Neuronal stem cell (in vitro differentiated cells): ENCODE results near the gene BAG2.

Experiments used
- DNase-seq: peaks from one replicate; pipeline ENCODE4 v3.0.0-alpha.2; 2013; ENCODE audit warnings: low spot score
- H2AFZ ChIP-seq: one replicate; pipeline ENCODE4 v1.6.1; 2013; ENCODE audit warnings: mild to moderate bottlenecking, low read length, inconsistent platforms
- H2AK5ac ChIP-seq: 2 replicates; pipeline ENCODE4 v1.6.1; 2013; ENCODE audit warnings: low read depth, mild to moderate bottlenecking, inconsistent platforms, low read length, moderate library complexity, mixed read lengths
- H2BK120ac ChIP-seq: 2 replicates; pipeline ENCODE4 v1.6.1; 2013; ENCODE audit warnings: low read depth, mild to moderate bottlenecking, inconsistent platforms, low read length, moderate library complexity, mixed read lengths
- H2BK12ac ChIP-seq: one replicate; pipeline ENCODE4 v1.6.1; 2013; ENCODE audit warnings: low read length, inconsistent platforms
- H2BK15ac ChIP-seq: 2 replicates; pipeline ENCODE4 v1.6.1; 2013; ENCODE audit warnings: mild to moderate bottlenecking, low read length, inconsistent platforms, mixed read lengths
- H2BK5ac ChIP-seq: one replicate; pipeline ENCODE4 v1.6.1; 2013; ENCODE audit warnings: inconsistent platforms, mild to moderate bottlenecking, low read length, moderate library complexity
- H3K14ac ChIP-seq: one replicate; pipeline ENCODE4 v1.6.1; 2013; ENCODE audit warnings: low read length, inconsistent platforms
- H3K18ac ChIP-seq: 2 replicates; pipeline ENCODE4 v1.6.1; 2013; ENCODE audit warnings: low read length, inconsistent platforms
- H3K23ac ChIP-seq: 2 replicates; pipeline ENCODE4 v1.6.1; 2013; ENCODE audit warnings: low read depth, mild to moderate bottlenecking, mixed read lengths, low read length, inconsistent platforms; ENCODE audit not compliant: poor library complexity
- H3K27ac ChIP-seq: replicated peaks from 3 replicates; pipeline ENCODE4 v1.5.1; 2013; ENCODE audit warnings: low read length, inconsistent platforms
- H3K27me3 ChIP-seq, 3 experiments: 2 replicates each; pipeline ENCODE4 v1.6.1; 2013; ENCODE audit warnings: low read length in 3 of 3, mild to moderate bottlenecking in 2 of 3, inconsistent platforms in 1 of 3, low read depth in 1 of 3, mixed read lengths in 1 of 3, moderate library complexity in 1 of 3; ENCODE audit not compliant: control insufficient read depth in 3 of 3, insufficient read depth in 3 of 3
- H3K36me3 ChIP-seq, 2 donors: replicated peaks in 1 of 2; 2 replicates each; pipeline ENCODE4 v1.6.1; 2013; ENCODE audit warnings: low read length in 2 of 2; ENCODE audit not compliant: control insufficient read depth in 2 of 2, insufficient read depth in 2 of 2
- H3K4ac ChIP-seq: 2 replicates; pipeline ENCODE4 v1.6.1; 2013; ENCODE audit warnings: inconsistent platforms, mild to moderate bottlenecking, low read length, moderate library complexity
- H3K4me1 ChIP-seq, 2 donors: 1 replicate in 1 of 2; 2 replicates in 1 of 2; pipeline ENCODE4 v1.6.1; 2013; ENCODE audit warnings: low read length in 2 of 2, low read depth in 1 of 2; ENCODE audit not compliant: control insufficient read depth in 2 of 2, insufficient read depth in 1 of 2
- H3K4me2 ChIP-seq: one replicate; pipeline ENCODE4 v1.6.1; 2013; ENCODE audit warnings: mild to moderate bottlenecking, low read length, inconsistent platforms; ENCODE audit not compliant: insufficient read depth, poor library complexity, severe bottlenecking
- H3K4me3 ChIP-seq, 2 donors: 2 replicates each; pipeline ENCODE4 v1.5.1; 2013; ENCODE audit warnings: low read length in 2 of 2, mild to moderate bottlenecking in 2 of 2, inconsistent platforms in 1 of 2, moderate library complexity in 1 of 2
- H3K79me1 ChIP-seq: one replicate; pipeline ENCODE4 v1.6.1; 2013; ENCODE audit warnings: low read depth, mild to moderate bottlenecking, inconsistent platforms, low read length, moderate library complexity
- H3K9ac ChIP-seq: one replicate; pipeline ENCODE4 v1.6.1; 2013; ENCODE audit warnings: mild to moderate bottlenecking, low read depth, low read length, inconsistent platforms; ENCODE audit not compliant: poor library complexity
- H3K9me3 ChIP-seq, 2 donors: replicated peaks in 1 of 2; 2 replicates each; pipeline versions ENCODE3 to v1.6.1; 2013; ENCODE audit warnings: low read length in 2 of 2, mild to moderate bottlenecking in 2 of 2, inconsistent platforms in 1 of 2, low read depth in 1 of 2, mixed read lengths in 1 of 2, moderate library complexity in 1 of 2; ENCODE audit not compliant: control insufficient read depth in 2 of 2, insufficient read depth in 1 of 2
- H4K8ac ChIP-seq: one replicate; pipeline ENCODE4 v1.6.1; 2013; ENCODE audit warnings: low read depth, mild to moderate bottlenecking, inconsistent platforms, low read length, moderate library complexity
- H4K91ac ChIP-seq: one replicate; pipeline ENCODE4 v1.6.1; 2013; ENCODE audit warnings: low read length, low read depth, mild to moderate bottlenecking, inconsistent platforms; ENCODE audit not compliant: poor library complexity
- WGBS, 2 donors: extraction: QIAGEN DNeasy Blood & Tissue Kit; methylation state at CpG; one replicate each; pipeline ENCODE4 v1.1.7; 2013; ENCODE audit warnings: missing lambda C conversion rate in 2 of 2, mixed read lengths in 1 of 2; ENCODE audit not compliant: insufficient read length in 2 of 2, insufficient replicate concordance in 1 of 2; ENCODE audit errors: extremely low coverage in 2 of 2; 5-methylcytosine and 5-hydroxymethylcytosine counted together

Gene BAG2

GRCh38 chr6:57134954-57135353, 37.2 kb upstream of the BAG2 start:
- no peak overlapping the region for H2BK15ac ChIP-seq
- no peak overlapping the region for H3K18ac ChIP-seq
- no peak overlapping the region for H2AK5ac ChIP-seq
- no peak overlapping the region for H4K91ac ChIP-seq
- H3K14ac ChIP-seq: no peak overlapping the region
- H3K4me1 ChIP-seq: no peaks in the 10 kb centered on the region
- H2BK120ac ChIP-seq: no peak overlapping the region
- H4K8ac ChIP-seq: no peak overlapping the region
- no peak overlapping the region for H2BK5ac ChIP-seq
- no peak for DNase-seq
- no peak overlapping the region for H2BK12ac ChIP-seq
- no peak overlapping the region for H3K4me3 ChIP-seq
- WGBS, 2 donors: no CpG with 5 or more reads among the region's 1 CpG
- H3K79me1 ChIP-seq: no peaks in the 10 kb centered on the region
- H3K4ac ChIP-seq: no peak overlapping the region
- H3K4me2 ChIP-seq: no peak overlapping the region
- H3K27ac ChIP-seq: no peak overlapping the region
- H3K9me3 ChIP-seq: no peaks in the 10 kb centered on the region
- H2AFZ ChIP-seq: no peak overlapping the region
- H3K27me3 ChIP-seq: no peaks in the 10 kb centered on the region
- H3K23ac ChIP-seq: no peak overlapping the region
- H3K36me3 ChIP-seq: peaks cover 2 to 52% of the 10 kb centered on the region in 2 donors
- H3K9ac ChIP-seq: no peak overlapping the region

GRCh38 chr6:57135885-57136284, 36.2 kb upstream of the BAG2 start:
- Histone ChIP-seq H4K91ac (no peak overlapping the region), H3K27me3 (no peaks in the 10 kb centered on the region), H3K27ac (no peak overlapping the region), H2AFZ (no peak overlapping the region), H2BK15ac (no peak overlapping the region), H3K4me3 (no peak overlapping the region), H3K79me1 (no peaks in the 10 kb centered on the region), H2BK120ac (no peak overlapping the region), H3K4ac (no peak overlapping the region), H3K4me2 (no peak overlapping the region), H3K36me3 (peaks cover 2 to 53% of the 10 kb centered on the region in 2 donors), H3K23ac (no peak overlapping the region), H2BK12ac (no peak overlapping the region), H3K18ac (no peak overlapping the region), H2AK5ac (no peak overlapping the region), H4K8ac (no peak overlapping the region), H2BK5ac (no peak overlapping the region), H3K9ac (no peak overlapping the region), H3K9me3 (no peaks in the 10 kb centered on the region), H3K14ac (no peak overlapping the region), H3K4me1 (no peaks in the 10 kb centered on the region)
- WGBS, 2 donors: no CpG with 5 or more reads among the region's 1 CpG
- no peak for DNase-seq

GRCh38 chr6:57137350-57137749, 34.8 kb upstream of the BAG2 start:
- no CpG with 5 or more reads among the region's 2 CpGs for WGBS, 2 donors
- H3K36me3 ChIP-seq: peaks cover 2 to 68% of the 10 kb centered on the region in 2 donors

GRCh38 chr6:57138026-57138425, 34.1 kb upstream of the BAG2 start:
- Histone ChIP-seq H3K18ac (no peak overlapping the region), H2BK15ac (no peak overlapping the region), H3K4ac (no peak overlapping the region), H3K79me1 (no peaks in the 10 kb centered on the region), H4K8ac (no peak overlapping the region), H2AFZ (no peak overlapping the region), H4K91ac (no peak overlapping the region), H3K4me2 (no peak overlapping the region), H3K23ac (no peak overlapping the region), H3K9me3 (peaks cover 0 to 7% of the 10 kb centered on the region in 2 donors), H3K9ac (no peak overlapping the region), H3K36me3 (peaks cover 2 to 71% of the 10 kb centered on the region in 2 donors), H2AK5ac (no peak overlapping the region), H3K27ac (no peak overlapping the region), H3K27me3 (no peaks in the 10 kb centered on the region), H3K4me3 (no peak overlapping the region), H3K4me1 (no peaks in the 10 kb centered on the region), H3K14ac (no peak overlapping the region), H2BK5ac (no peak overlapping the region), H2BK12ac (no peak overlapping the region), H2BK120ac (no peak overlapping the region)
- WGBS, 2 donors: no CpG with 5 or more reads among the region's 11 CpGs
- DNase-seq: no peak

More at GRCh38 chr6:57137350-57137749, 34.8 kb upstream of the BAG2 start:
- Histone ChIP-seq H3K4me1 (no peaks in the 10 kb centered on the region), H2AK5ac (no peak overlapping the region), H3K27me3 (no peaks in the 10 kb centered on the region), H2BK5ac (no peak overlapping the region), H3K23ac (no peak overlapping the region), H3K4me3 (no peak overlapping the region), H3K9ac (no peak overlapping the region), H3K4ac (no peak overlapping the region), H3K9me3 (no peaks in the 10 kb centered on the region), H3K27ac (no peak overlapping the region), H4K8ac (no peak overlapping the region), H3K79me1 (no peaks in the 10 kb centered on the region), H2BK15ac (no peak overlapping the region), H2BK120ac (no peak overlapping the region), H3K18ac (no peak overlapping the region), H3K14ac (no peak overlapping the region), H2AFZ (no peak overlapping the region), H2BK12ac (no peak overlapping the region), H3K4me2 (no peak overlapping the region), H4K91ac (no peak overlapping the region)
- DNase-seq: no peak
